IMR-90 (cell line): ENCODE measurements around the gene GUF1. TPM values are rescaled to one million over a fixed set of nuclear protein-coding genes. Genes with fewer than 3 reads are reported as not detected.

Experiments
- ATAC-seq: fragments of 200-7000 bp; cut with Tn5 transposase; 2 replicates; pipeline ENCODE4 v1.9.1; 2020; ENCODE audit warnings: low read depth, mild to moderate bottlenecking, moderate library complexity
- BruUV-seq: library from RNA; stranded (reverse); fragments of 400-500 nt; replicated peaks from 2 replicates; lab custom pipeline; 2021; lab: Mats Ljungman, UMichigan
- CTCF ChIA-PET: fragments of 300-600 bp; formaldehyde crosslinking; extraction: SDS; loops from one replicate; lab custom pipeline; 2021; ENCODE audit warnings: antibody characterized with exemption; lab: Yijun Ruan, JAX
- POLR2A ChIA-PET: fragments of 300-600 bp; sonication (Branson Sonifier 250); formaldehyde crosslinking; loops from one replicate; lab custom pipeline; 2022; ENCODE audit warnings: antibody characterized with exemption; ENCODE audit not compliant: unreplicated experiment; lab: Charles Lee
- DNase-seq: peaks from one replicate; pipeline ENCODE4 v3.0.0; 2013
- H2AFZ ChIP-seq: replicated peaks from 2 replicates; pipeline ENCODE3; 2013; ENCODE audit warnings: low read length, mild to moderate bottlenecking; ENCODE audit not compliant: poor library complexity
- H2AK5ac ChIP-seq: 2 replicates; pipeline ENCODE4 v1.6.1; 2013; ENCODE audit warnings: low read depth, low read length, inconsistent platforms
- H2AK9ac ChIP-seq: replicated peaks from 2 replicates; pipeline ENCODE3; 2013; ENCODE audit warnings: mild to moderate bottlenecking, low read depth, low read length, moderate library complexity; ENCODE audit not compliant: poor library complexity
- H2BK120ac ChIP-seq: 2 replicates; pipeline ENCODE4 v1.6.1; 2013; ENCODE audit warnings: low read depth, low read length, inconsistent platforms
- H2BK15ac ChIP-seq: 3 replicates; pipeline ENCODE4 v1.6.1; 2013; ENCODE audit warnings: low read depth, low read length, inconsistent platforms
- H2BK20ac ChIP-seq: 2 replicates; pipeline ENCODE4 v1.6.1; 2013; ENCODE audit warnings: low read depth, mild to moderate bottlenecking, inconsistent platforms, low read length, moderate library complexity
- H2BK5ac ChIP-seq: 2 replicates; pipeline ENCODE4 v1.6.1; 2013; ENCODE audit warnings: mild to moderate bottlenecking, low read depth, low read length, inconsistent platforms; ENCODE audit not compliant: poor library complexity, severe bottlenecking
- H3K14ac ChIP-seq: replicated peaks from 2 replicates; pipeline ENCODE4 v1.6.1; 2013; ENCODE audit warnings: low read depth, low read length, inconsistent platforms
- H3K18ac ChIP-seq: 2 replicates; pipeline ENCODE4 v1.6.1; 2013; ENCODE audit warnings: low read depth, low read length, control low read depth
- H3K23ac ChIP-seq: 2 replicates; pipeline ENCODE4 v1.6.1; 2013; ENCODE audit warnings: low read depth, low read length, inconsistent platforms
- H3K27ac ChIP-seq: 2 replicates; pipeline ENCODE4 v1.5.1; 2013; ENCODE audit warnings: mild to moderate bottlenecking, control low read depth, low read length; ENCODE audit not compliant: insufficient read depth
- H3K27me3 ChIP-seq: 2 replicates; pipeline ENCODE4 v1.6.1; 2013; ENCODE audit warnings: low read length; ENCODE audit not compliant: control insufficient read depth, insufficient read depth
- H3K36me3 ChIP-seq: 2 replicates; pipeline ENCODE4 v1.6.1; 2013; ENCODE audit warnings: low read length, mixed read lengths; ENCODE audit not compliant: control insufficient read depth, insufficient read depth
- H3K4ac ChIP-seq: 2 replicates; pipeline ENCODE4 v1.6.1; 2013; ENCODE audit warnings: low read depth, low read length, inconsistent platforms
- H3K4me1 ChIP-seq: 2 replicates; pipeline ENCODE4 v1.6.1; 2013; ENCODE audit warnings: low read length, mixed read lengths; ENCODE audit not compliant: control insufficient read depth, insufficient read depth
- H3K4me2 ChIP-seq: 2 replicates; pipeline ENCODE4 v1.6.1; 2013; ENCODE audit warnings: low read depth, mild to moderate bottlenecking, control low read depth, low read length, moderate library complexity
- H3K4me3 ChIP-seq: 2 replicates; pipeline ENCODE4 v1.5.1; 2013; ENCODE audit warnings: low read depth, mild to moderate bottlenecking, control low read depth, low read length, moderate library complexity; ENCODE audit not compliant: insufficient read depth
- H3K56ac ChIP-seq: 2 replicates; pipeline ENCODE4 v1.6.1; 2013; ENCODE audit warnings: low read length, inconsistent platforms; ENCODE audit not compliant: insufficient read depth; ENCODE audit errors: extremely low read depth
- H3K79me1 ChIP-seq, 2 experiments: 2 replicates each; pipeline ENCODE4 v1.6.1; 2013; ENCODE audit warnings: low read length in 2 of 2, inconsistent platforms in 1 of 2, low read depth in 1 of 2
- H3K9ac ChIP-seq: 2 replicates; pipeline ENCODE4 v1.6.1; 2013; ENCODE audit warnings: low read depth, low read length, control low read depth
- H3K9me1 ChIP-seq: 2 replicates; pipeline ENCODE4 v1.6.1; 2013; ENCODE audit warnings: low read length, inconsistent platforms; ENCODE audit not compliant: insufficient read depth
- H3K9me3 ChIP-seq: 2 replicates; pipeline ENCODE4 v1.6.1; 2013; ENCODE audit warnings: low read length; ENCODE audit not compliant: control insufficient read depth, insufficient read depth
- H4K20me1 ChIP-seq: 2 replicates; pipeline ENCODE4 v1.6.1; 2013; ENCODE audit warnings: low read length, inconsistent platforms; ENCODE audit not compliant: insufficient read depth
- H4K5ac ChIP-seq: 2 replicates; pipeline ENCODE4 v1.6.1; 2013; ENCODE audit warnings: mild to moderate bottlenecking, low read depth, low read length, control low read depth
- H4K8ac ChIP-seq, 2 experiments: 2 replicates each; pipeline ENCODE4 v1.6.1; 2013; ENCODE audit warnings: low read depth in 2 of 2, low read length in 2 of 2, control low read depth in 1 of 2, inconsistent platforms in 1 of 2
- H4K91ac ChIP-seq: 2 replicates; pipeline ENCODE4 v1.6.1; 2013; ENCODE audit warnings: low read depth, low read length, inconsistent platforms; ENCODE audit not compliant: insufficient read depth
- BHLHE40 ChIP-seq: fragments of 150-350 bp; IDR thresholded peaks from 2 replicates; pipeline ENCODE4 v1.6.1; 2016; ENCODE audit warnings: mild to moderate bottlenecking, low read depth, low read length
- CEBPB ChIP-seq: IDR thresholded peaks from 2 replicates; pipeline ENCODE4 v1.6.1; 2012; ENCODE audit warnings: low read depth, low read length, improper control_type of control experiment
- FOS ChIP-seq: fragments of 150-350 bp; IDR thresholded peaks from 2 replicates; pipeline ENCODE4 v1.6.1; 2016; ENCODE audit warnings: low read depth, low read length
- MAFK ChIP-seq: IDR thresholded peaks from 2 replicates; pipeline ENCODE4 v1.6.1; 2012; ENCODE audit warnings: low read depth, low read length, improper control_type of control experiment
- MAZ ChIP-seq: IDR thresholded peaks from 2 replicates; pipeline ENCODE4 v1.6.1; 2012; ENCODE audit warnings: low read depth, mild to moderate bottlenecking, low read length, improper control_type of control experiment, moderate library complexity, borderline replicate concordance
- NFE2L2 ChIP-seq: fragments of 150-350 bp; IDR thresholded peaks from 2 replicates; pipeline ENCODE4 v1.6.1; 2016; ENCODE audit warnings: low read depth, mild to moderate bottlenecking, low read length
- RAD21 ChIP-seq: IDR thresholded peaks from 2 replicates; pipeline ENCODE4 v1.6.1; 2012; ENCODE audit warnings: low read length, improper control_type of control experiment
- RFX5 ChIP-seq: IDR thresholded peaks from 2 replicates; pipeline ENCODE4 v1.8.0; 2012; ENCODE audit warnings: low read depth, mild to moderate bottlenecking, low read length, moderate library complexity
- USF2 ChIP-seq: fragments of 150-350 bp; IDR thresholded peaks from 2 replicates; pipeline ENCODE4 v1.6.1; 2017; ENCODE audit warnings: mild to moderate bottlenecking, antibody characterized with exemption, low read length, low read depth
- WGBS, 2 experiments: methylation state at CpG; one replicate each; pipeline versions ENCODE4 v1.1.5 to v1.1.7; 2013; ENCODE audit warnings: missing lambda C conversion rate in 2 of 2; ENCODE audit not compliant: insufficient read length in 1 of 2; ENCODE audit errors: extremely low coverage in 2 of 2; 5-methylcytosine and 5-hydroxymethylcytosine counted together
- dilution Hi-C: fragments of 300-500 bp; cut with HindIII; formaldehyde crosslinking; loops from one replicate; pipeline ENCODE4 v1.14.3; 2018; ENCODE audit warnings: low sequenced_read_pairs; ENCODE audit not compliant: unreplicated experiment
- in situ Hi-C: fragments of 300-500 bp; cut with MboI; formaldehyde crosslinking; loops from 3 replicates; pipeline ENCODE4 v1.14.3; 2019; ENCODE audit warnings: low sequenced_read_pairs, inconsistent platforms, mixed read lengths
- intact Hi-C: fragments of 100-400 bp; cut with micrococcal nuclease; formaldehyde crosslinking; loops from 2 replicates; pipeline ENCODE4 v1.10.0; 2022
- polyA plus RNA-seq, 3 experiments: library from polyadenylated mRNA; depleted of rRNA; stranded (reverse); fragments of >200 nt; gene quantifications; 2 replicates each; pipeline ENCODE4 v1.2.3, GENCODE V29; 2012; ENCODE audit warnings: low replicate concordance in 1 of 3
- total RNA-seq: library from RNA; depleted of rRNA; stranded (reverse); fragments of >200 nt; gene quantifications from 2 replicates; pipeline ENCODE4 v1.2.3, GENCODE V29; 2012

GUF1 gene
- total and polyA plus RNA-seq, 2 of the 4 experiments (the other 2 are of a cell fraction) = 9.9 to 10.6 TPM

GRCh38 chr4:44663539-44664263 is 14.5 kb upstream of the GUF1 start:
- Histone ChIP-seq H2BK120ac (no peak overlapping the region), H3K4ac (no peak overlapping the region), H3K18ac (no peak overlapping the region), H2BK5ac (no peak overlapping the region), H3K9me3 (no peaks in the 10 kb centered on the region), H3K4me1 (no peaks in the 10 kb centered on the region), H3K27ac (no peak overlapping the region), H4K8ac (no peak overlapping the region), H2BK20ac (no peak overlapping the region), H4K20me1 (no peaks in the 10 kb centered on the region), H4K91ac (no peak overlapping the region), H2AK9ac (no peak overlapping the region), H3K79me1 (no peaks in the 10 kb centered on the region), H3K14ac (no peak overlapping the region), H3K4me3 (no peak overlapping the region), H3K23ac (no peak overlapping the region), H3K9ac (no peak overlapping the region), H2BK15ac (no peak overlapping the region), H4K5ac (no peak overlapping the region), H3K27me3 (no peaks in the 10 kb centered on the region), H2AFZ (no peak overlapping the region), H2AK5ac (no peak overlapping the region), H3K4me2 (no peak overlapping the region), H3K36me3 (no peaks in the 10 kb centered on the region), H3K9me1 (no peaks in the 10 kb centered on the region), H3K56ac (no peak overlapping the region)
- in situ Hi-C loops (no loop called here), intact Hi-C loops (no loop called here), dilution Hi-C loops (no loop called here)
- WGBS, 2 experiments = 95% methylated on average over 4 of the region's 20 CpGs; no CpG with 5 or more reads in 1 of the 2 experiments
- ChIA-PET CTCF (no interaction called here), POLR2A (no interaction called here)
- ATAC-seq (no peak), DNase-seq (no peak)
- BruUV-seq = no TSS peak
- TF ChIP-seq BHLHE40 (no peak), FOS (no peak), RAD21 (no peak), NFE2L2 (no peak), RFX5 (no peak), USF2 (no peak), MAFK (no peak), MAZ (no peak), CEBPB (no peak)
